Hepatocyte (in vitro differentiated cells): ENCODE measurements around the gene THUMPD3. TPM values are rescaled to one million over a fixed set of nuclear protein-coding genes. Genes with fewer than 3 reads are reported as not detected.

Experiments
- DNase-seq: peaks from one replicate; pipeline ENCODE4 v3.0.0-alpha.2; 2016; ENCODE audit warnings: low spot score
- H2AFZ ChIP-seq: fragments of 200-600 bp; sonication (generic); 2 replicates; pipeline ENCODE4 v1.6.0; 2016; ENCODE audit warnings: antibody characterized with exemption, mild to moderate bottlenecking
- H3K27ac ChIP-seq: fragments of 200-600 bp; sonication (generic); 2 replicates; pipeline ENCODE4 v1.5.1; 2016; ENCODE audit warnings: mild to moderate bottlenecking
- H3K27me3 ChIP-seq: fragments of 200-600 bp; sonication (generic); 2 replicates; pipeline ENCODE4 v1.6.1; 2016
- H3K36me3 ChIP-seq: fragments of 200-600 bp; sonication (generic); replicated peaks from 2 replicates; pipeline ENCODE4 v1.5.1; 2016; ENCODE audit warnings: low read depth; ENCODE audit not compliant: insufficient read depth
- H3K4me1 ChIP-seq: fragments of 200-600 bp; sonication (generic); 2 replicates; pipeline ENCODE4 v1.5.1; 2016; ENCODE audit warnings: mild to moderate bottlenecking, moderate library complexity; ENCODE audit not compliant: insufficient read depth
- H3K4me2 ChIP-seq: fragments of 200-600 bp; sonication (generic); 2 replicates; pipeline ENCODE4 v1.6.0; 2016
- H3K4me3 ChIP-seq: fragments of 200-600 bp; sonication (generic); 2 replicates; pipeline ENCODE4 v1.5.1; 2016; ENCODE audit warnings: mild to moderate bottlenecking
- H3K79me2 ChIP-seq: fragments of 200-600 bp; sonication (generic); 2 replicates; pipeline ENCODE4 v1.6.0; 2017; ENCODE audit warnings: mild to moderate bottlenecking
- H3K9me2 ChIP-seq: fragments of 200-600 bp; sonication (generic); replicated peaks from 2 replicates; pipeline ENCODE4 v1.6.0; 2017; ENCODE audit warnings: mild to moderate bottlenecking; ENCODE audit not compliant: insufficient read depth
- H3K9me3 ChIP-seq: fragments of 200-600 bp; sonication (generic); 2 replicates; pipeline ENCODE4 v1.5.1; 2016; ENCODE audit warnings: low read depth, mild to moderate bottlenecking
- H4K20me1 ChIP-seq: fragments of 200-600 bp; sonication (generic); 2 replicates; pipeline ENCODE4 v1.6.0; 2016; ENCODE audit warnings: mild to moderate bottlenecking; ENCODE audit not compliant: insufficient read depth, poor library complexity, severe bottlenecking
- CTCF ChIP-seq: fragments of 200-600 bp; sonication (generic); IDR thresholded peaks from 2 replicates; pipeline ENCODE4 v1.5.1; 2016; ENCODE audit warnings: antibody characterized with exemption, mild to moderate bottlenecking; ENCODE audit not compliant: poor library complexity
- EZH2 ChIP-seq: fragments of 200-600 bp; sonication (generic); IDR thresholded peaks from 2 replicates; pipeline ENCODE4 v1.6.1; 2016; ENCODE audit warnings: antibody characterized with exemption, mild to moderate bottlenecking, borderline replicate concordance
- EZH2phosphoT487 ChIP-seq: fragments of 200-600 bp; sonication (generic); IDR thresholded peaks from one replicate; pipeline ENCODE4 v1.6.1; 2018; ENCODE audit warnings: antibody characterized with exemption, mild to moderate bottlenecking, low read depth, moderate library complexity; ENCODE audit not compliant: unreplicated experiment, severe bottlenecking
- WGBS: methylation state at CpG from one replicate; pipeline ENCODE4 v1.1.6; 2016; ENCODE audit warnings: low lambda C conversion rate; ENCODE audit errors: missing lambda C conversion rate; 5-methylcytosine and 5-hydroxymethylcytosine counted together
- polyA plus RNA-seq: library from polyadenylated mRNA; unstranded; fragments of >200 nt; fragmentation: Nextera tagmentation; extraction: Ambion mirVana; gene quantifications from 2 replicates; pipeline ENCODE4 v1.2.1, GENCODE V29; 2016
- total RNA-seq: library from RNA; depleted of rRNA; stranded (reverse); fragments of >200 nt; gene quantifications from 2 replicates; pipeline ENCODE4 v1.2.3, GENCODE V29; 2014

Gene THUMPD3
- total and polyA plus RNA-seq, 2 experiments from 2014 or later: 17.3 to 22.7 TPM

- H3K4me1 ChIP-seq: peaks cover 6% of the 10 kb centered on the region
- no peak for DNase-seq
- H3K27ac ChIP-seq: no peak overlapping the region
- 97% methylated on average over 2 of the region's 2 CpGs for WGBS
- no peak overlapping the region for H3K4me3 ChIP-seq
- peaks cover 58% of the 10 kb centered on the region for H3K79me2 ChIP-seq
- H2AFZ ChIP-seq: no peak overlapping the region
- H4K20me1 ChIP-seq: peaks cover 33% of the 10 kb centered on the region
- H3K27me3 ChIP-seq: no peaks in the 10 kb centered on the region
- H3K4me2 ChIP-seq: no peak overlapping the region
- TF ChIP-seq CTCF (no peak), EZH2 (no peak), EZH2phosphoT487 (no peak)
- H3K9me3 ChIP-seq: no peaks in the 10 kb centered on the region
- H3K36me3 ChIP-seq: no peaks in the 10 kb centered on the region
- no peaks in the 10 kb centered on the region for H3K9me2 ChIP-seq
Observed at GRCh38 chr3:9388142-9388541, 25.3 kb downstream of the THUMPD3 start.

- no peak overlapping the region for H3K4me2 ChIP-seq
Observed at GRCh38 chr3:9388562-9389272, 25.9 kb downstream of the THUMPD3 start.

GRCh38 chr3:9390265-9390888 is 27.5 kb downstream of the THUMPD3 start:
- no peak for DNase-seq
- Histone ChIP-seq H3K4me2 (no peak overlapping the region), H3K9me3 (no peaks in the 10 kb centered on the region), H3K27ac (no peak overlapping the region), H3K79me2 (peaks cover 80% of the 10 kb centered on the region), H4K20me1 (peaks cover 55% of the 10 kb centered on the region), H3K4me3 (no peak overlapping the region), H3K9me2 (no peaks in the 10 kb centered on the region), H3K27me3 (no peaks in the 10 kb centered on the region), H3K36me3 (no peaks in the 10 kb centered on the region), H3K4me1 (peaks cover 28% of the 10 kb centered on the region), H2AFZ (no peak overlapping the region)
- TF ChIP-seq EZH2phosphoT487 (no peak), EZH2 (no peak), CTCF (no peak)
- WGBS: 96% methylated on average over 5 of the region's 5 CpGs

More at GRCh38 chr3:9388562-9389272, 25.9 kb downstream of the THUMPD3 start:
- H4K20me1 ChIP-seq: peaks cover 38% of the 10 kb centered on the region
- H3K27ac ChIP-seq: no peak overlapping the region
- no peak for DNase-seq
- H3K9me2 ChIP-seq: no peaks in the 10 kb centered on the region
- 96% methylated on average over 5 of the region's 5 CpGs for WGBS
- peaks cover 64% of the 10 kb centered on the region for H3K79me2 ChIP-seq
- no peaks in the 10 kb centered on the region for H3K36me3 ChIP-seq
- H3K4me3 ChIP-seq: no peak overlapping the region
- H3K27me3 ChIP-seq: no peaks in the 10 kb centered on the region
- no peak overlapping the region for H2AFZ ChIP-seq
- no peaks in the 10 kb centered on the region for H3K9me3 ChIP-seq
- peaks cover 12% of the 10 kb centered on the region for H3K4me1 ChIP-seq
- TF ChIP-seq CTCF (no peak), EZH2phosphoT487 (no peak), EZH2 (no peak)
